ENCODE measurements around the gene PLEKHA5. TPM values are rescaled to one million over a fixed set of nuclear protein-coding genes. Genes with fewer than 3 reads are reported as not detected.

The PLEKHA5 gene
- total RNA-seq, 1 experiment from 2014 or later, result 14.0 TPM

- Histone ChIP-seq H3K9me3 (ENCODE audit: low read depth, low read length, poor library complexity, severe bottlenecking) (no peaks in the 10 kb centered on the region), H3K27me3 (replicated peaks; ENCODE audit: insufficient read depth, low read depth, low read length, poor library complexity) (no peaks in the 10 kb centered on the region), H3K4me1 (ENCODE audit: insufficient read depth, low read length, poor library complexity, severe bottlenecking) (no peaks in the 10 kb centered on the region), H3K27ac (ENCODE audit: low read depth, low read length, poor library complexity, severe bottlenecking) (no peak overlapping the region), H3K4me3 (ENCODE audit: low read depth, low read length, poor library complexity, severe bottlenecking) (no peak overlapping the region), H3K36me3 (ENCODE audit: insufficient read depth, low read length, poor library complexity, severe bottlenecking) (no peaks in the 10 kb centered on the region)
- no peak for DNase-seq (ENCODE audit: low spot score)
- ChIA-PET CTCF (no interaction called here), POLR2A (ENCODE audit: low non-redundant PET) (no interaction called here)
- TF ChIP-seq EZH2 (IDR thresholded peaks at IDR 0.05; ENCODE audit: borderline replicate concordance, low read depth, low read length, poor library complexity, severe bottlenecking), result no peak
- BruUV-seq (replicated peaks), result no TSS peak
- intact Hi-C loops (cut with micrococcal nuclease; ENCODE audit: unreplicated experiment), result no loop called here
Measured at GRCh38 chr12:19199332-19199731, 69.8 kb downstream of the PLEKHA5 start.

- H3K36me3 ChIP-seq (ENCODE audit: insufficient read depth, low read length, poor library complexity, severe bottlenecking), result no peaks in the 10 kb centered on the region
- H3K4me3 ChIP-seq (ENCODE audit: low read depth, low read length, poor library complexity, severe bottlenecking), result no peak overlapping the region
- H3K9me3 ChIP-seq (ENCODE audit: low read depth, low read length, poor library complexity, severe bottlenecking), result no peaks in the 10 kb centered on the region
- ChIA-PET CTCF (no interaction called here), POLR2A (ENCODE audit: low non-redundant PET) (no interaction called here)
- no peaks in the 10 kb centered on the region for H3K4me1 ChIP-seq (ENCODE audit: insufficient read depth, low read length, poor library complexity, severe bottlenecking)
- H3K27ac ChIP-seq (ENCODE audit: low read depth, low read length, poor library complexity, severe bottlenecking), result no peak overlapping the region
- H3K27me3 ChIP-seq (replicated peaks; ENCODE audit: insufficient read depth, low read depth, low read length, poor library complexity), result no peaks in the 10 kb centered on the region
- no TSS peak for BruUV-seq (replicated peaks)
- intact Hi-C loops (cut with micrococcal nuclease; ENCODE audit: unreplicated experiment), result no loop called here
- no peak for TF ChIP-seq EZH2 (IDR thresholded peaks at IDR 0.05; ENCODE audit: borderline replicate concordance, low read depth, low read length, poor library complexity, severe bottlenecking)
- DNase-seq (ENCODE audit: low spot score), result no peak
Measured at GRCh38 chr12:19200261-19200660, 70.7 kb downstream of the PLEKHA5 start.

GRCh38 chr12:19201661-19202060 lies 72.1 kb downstream of the PLEKHA5 start:
- POLR2A ChIA-PET (ENCODE audit: low non-redundant PET), result no interaction called here
- no peak for DNase-seq (ENCODE audit: low spot score)

GRCh38 chr12:19203013-19203412 lies 73.5 kb downstream of the PLEKHA5 start:
- H3K9me3 ChIP-seq (ENCODE audit: low read depth, low read length, poor library complexity, severe bottlenecking), result no peaks in the 10 kb centered on the region
- intact Hi-C loops (cut with micrococcal nuclease; ENCODE audit: unreplicated experiment), result no loop called here
- H3K36me3 ChIP-seq (ENCODE audit: insufficient read depth, low read length, poor library complexity, severe bottlenecking), result no peaks in the 10 kb centered on the region
- no peak for TF ChIP-seq EZH2 (IDR thresholded peaks at IDR 0.05; ENCODE audit: borderline replicate concordance, low read depth, low read length, poor library complexity, severe bottlenecking)
- no peak for TF ChIP-seq CTCF (conservative IDR thresholded peaks at IDR 0.05; ENCODE audit: low read depth, low read length)
- no peak overlapping the region for H3K27ac ChIP-seq (ENCODE audit: low read depth, low read length, poor library complexity, severe bottlenecking)
- no peaks in the 10 kb centered on the region for H3K4me1 ChIP-seq (ENCODE audit: insufficient read depth, low read length, poor library complexity, severe bottlenecking)
- H3K4me3 ChIP-seq (ENCODE audit: low read depth, low read length, poor library complexity, severe bottlenecking), result no peak overlapping the region
- POLR2A ChIA-PET (ENCODE audit: low non-redundant PET), result no interaction called here
- CTCF ChIA-PET, result no interaction called here
- BruUV-seq (replicated peaks), result no TSS peak
- DNase-seq (ENCODE audit: low spot score), result no peak
- no peaks in the 10 kb centered on the region for H3K27me3 ChIP-seq (replicated peaks; ENCODE audit: insufficient read depth, low read depth, low read length, poor library complexity)

More at GRCh38 chr12:19201661-19202060, 72.1 kb downstream of the PLEKHA5 start:
- no peaks in the 10 kb centered on the region for H3K36me3 ChIP-seq (ENCODE audit: insufficient read depth, low read length, poor library complexity, severe bottlenecking)
- no peaks in the 10 kb centered on the region for H3K4me1 ChIP-seq (ENCODE audit: insufficient read depth, low read length, poor library complexity, severe bottlenecking)
- no peak overlapping the region for H3K27ac ChIP-seq (ENCODE audit: low read depth, low read length, poor library complexity, severe bottlenecking)
- intact Hi-C loops (cut with micrococcal nuclease; ENCODE audit: unreplicated experiment), result no loop called here
- H3K9me3 ChIP-seq (ENCODE audit: low read depth, low read length, poor library complexity, severe bottlenecking), result no peaks in the 10 kb centered on the region
- CTCF ChIA-PET, result no interaction called here
- no TSS peak for BruUV-seq (replicated peaks)
- TF ChIP-seq CTCF (conservative IDR thresholded peaks at IDR 0.05; ENCODE audit: low read depth, low read length) (no peak), EZH2 (IDR thresholded peaks at IDR 0.05; ENCODE audit: borderline replicate concordance, low read depth, low read length, poor library complexity, severe bottlenecking) (no peak)
- H3K27me3 ChIP-seq (replicated peaks; ENCODE audit: insufficient read depth, low read depth, low read length, poor library complexity), result no peaks in the 10 kb centered on the region
- no peak overlapping the region for H3K4me3 ChIP-seq (ENCODE audit: low read depth, low read length, poor library complexity, severe bottlenecking)

All from A673 (cell line).